GM23248 (cell line): Measurements from ENCODE around the gene CFAP47.

Experiments used
- EZH2 ChIP-seq: fragments of 200-600 bp; sonication (generic); IDR thresholded peaks from 2 replicates; pipeline ENCODE4 v1.6.1; 2018; ENCODE audit warnings: antibody characterized with exemption, mild to moderate bottlenecking; ENCODE audit not compliant: insufficient read depth, poor library complexity, severe bottlenecking
- EZH2phosphoT487 ChIP-seq: fragments of 200-600 bp; sonication (generic); IDR thresholded peaks from 2 replicates; pipeline ENCODE4 v1.6.1; 2018; ENCODE audit warnings: antibody characterized with exemption, moderate library complexity, mild to moderate bottlenecking, low read depth; ENCODE audit not compliant: insufficient read depth

DNA sequence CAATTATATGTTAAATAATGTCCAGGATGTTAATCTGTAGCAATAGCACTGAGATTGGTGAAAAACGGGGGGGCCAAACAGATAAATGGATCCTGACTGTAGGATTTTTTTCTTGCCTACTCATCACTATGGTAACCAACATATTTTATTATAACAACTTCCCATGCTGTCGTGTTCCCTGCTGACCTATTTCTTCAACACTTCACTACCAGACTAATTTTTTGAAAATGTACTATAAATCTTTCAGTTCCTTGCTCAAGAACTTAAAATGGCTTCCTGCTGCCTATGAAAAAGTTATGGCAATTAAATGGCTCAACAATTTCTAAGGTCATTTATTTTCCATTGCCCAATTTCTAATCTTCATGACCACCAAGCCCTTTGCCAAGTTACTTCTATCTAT is 38.9 kb upstream of the CFAP47 start:
- no peak for TF ChIP-seq EZH2phosphoT487
- TF ChIP-seq EZH2 = no peak
